ENCODE data around the gene IL1RL2.

The IL1RL2 gene

GRCh38 chr2:102145107-102145506 lies 41.7 kb upstream of the IL1RL2 start:
- Histone ChIP-seq H3K9me3 (ENCODE audit: control insufficient read depth, low read length) (peaks cover 27% of the 10 kb centered on the region), H3K4me1 (ENCODE audit: control insufficient read depth, insufficient read depth, low read length) (peaks cover 67% of the 10 kb centered on the region), H3K27me3 (replicated peaks; ENCODE audit: control insufficient read depth, insufficient read depth, low read length) (no peaks in the 10 kb centered on the region), H3K36me3 (ENCODE audit: control insufficient read depth, insufficient read depth, low read length, severe bottlenecking) (peaks cover 36% of the 10 kb centered on the region), H3K4me3 (ENCODE audit: low read length) (peak overlapping the region; percentile 97), H3K9ac (ENCODE audit: low read length) (peak overlapping the region; percentile 99)
- no peak for DNase-seq (ENCODE audit: low read depth)

GRCh38 chr2:102145934-102146333 lies 40.9 kb upstream of the IL1RL2 start:
- H3K27me3 ChIP-seq (replicated peaks; ENCODE audit: control insufficient read depth, insufficient read depth, low read length): no peaks in the 10 kb centered on the region
- H3K9ac ChIP-seq (ENCODE audit: low read length): no peak overlapping the region
- H3K4me3 ChIP-seq (ENCODE audit: low read length): peak overlapping the region; percentile 97
- H3K36me3 ChIP-seq (ENCODE audit: control insufficient read depth, insufficient read depth, low read length, severe bottlenecking): peaks cover 43% of the 10 kb centered on the region
- H3K4me1 ChIP-seq (ENCODE audit: control insufficient read depth, insufficient read depth, low read length): peaks cover 72% of the 10 kb centered on the region
- DNase-seq (ENCODE audit: low read depth): no peak
- H3K9me3 ChIP-seq (ENCODE audit: control insufficient read depth, low read length): peaks cover 27% of the 10 kb centered on the region

- Histone ChIP-seq H3K4me3 (ENCODE audit: low read length) (peak overlapping the region; percentile 97), H3K9ac (ENCODE audit: low read length) (peak overlapping the region; percentile 61), H3K36me3 (ENCODE audit: control insufficient read depth, insufficient read depth, low read length, severe bottlenecking) (peaks cover 53% of the 10 kb centered on the region), H3K27me3 (replicated peaks; ENCODE audit: control insufficient read depth, insufficient read depth, low read length) (no peaks in the 10 kb centered on the region), H3K4me1 (ENCODE audit: control insufficient read depth, insufficient read depth, low read length) (peaks cover 69% of the 10 kb centered on the region), H3K9me3 (ENCODE audit: control insufficient read depth, low read length) (peaks cover 27% of the 10 kb centered on the region)
- DNase-seq (ENCODE audit: low read depth): no peak
These were observed 38.9 kb upstream of the IL1RL2 start for GRCh38 chr2:102147935-102148334.

DNA sequence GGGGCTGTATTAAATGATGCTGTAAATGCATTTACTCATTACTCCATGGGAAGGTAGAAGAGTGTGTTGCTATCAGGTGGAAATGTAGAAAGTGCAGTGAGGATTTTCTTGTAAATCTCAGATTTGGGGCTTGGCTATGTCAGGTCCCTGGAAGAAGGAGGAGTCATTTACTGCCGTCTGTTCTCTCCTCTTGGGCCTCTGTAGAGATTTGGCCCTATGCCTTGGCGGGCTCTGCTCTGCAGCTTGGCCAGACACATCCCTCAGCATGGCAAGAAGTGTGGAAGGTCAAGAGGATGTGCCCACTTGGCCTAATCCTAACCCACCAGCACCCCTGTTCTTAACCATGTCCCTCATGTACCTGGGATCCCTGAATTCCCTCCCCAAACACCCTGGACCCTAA lies 37.6 kb upstream of the IL1RL2 start:
- peaks cover 74% of the 10 kb centered on the region for H3K4me1 ChIP-seq (ENCODE audit: control insufficient read depth, insufficient read depth, low read length)
- no peak for DNase-seq (ENCODE audit: low read depth)
- H3K9ac ChIP-seq (ENCODE audit: low read length): peak overlapping the region; percentile 61
- peaks cover 27% of the 10 kb centered on the region for H3K9me3 ChIP-seq (ENCODE audit: control insufficient read depth, low read length)
- no peaks in the 10 kb centered on the region for H3K27me3 ChIP-seq (replicated peaks; ENCODE audit: control insufficient read depth, insufficient read depth, low read length)
- peak overlapping the region; percentile 97 for H3K4me3 ChIP-seq (ENCODE audit: low read length)
- H3K36me3 ChIP-seq (ENCODE audit: control insufficient read depth, insufficient read depth, low read length, severe bottlenecking): peaks cover 66% of the 10 kb centered on the region

GRCh38 chr2:102149644-102150455 lies 37.0 kb upstream of the IL1RL2 start:
- Histone ChIP-seq H3K9ac (ENCODE audit: low read length) (peak overlapping the region; percentile 37), H3K27me3 (replicated peaks; ENCODE audit: control insufficient read depth, insufficient read depth, low read length) (no peaks in the 10 kb centered on the region), H3K4me1 (ENCODE audit: control insufficient read depth, insufficient read depth, low read length) (peaks cover 75% of the 10 kb centered on the region), H3K4me3 (ENCODE audit: low read length) (peak overlapping the region; percentile 97), H3K36me3 (ENCODE audit: control insufficient read depth, insufficient read depth, low read length, severe bottlenecking) (peaks cover 67% of the 10 kb centered on the region), H3K9me3 (ENCODE audit: control insufficient read depth, low read length) (peaks cover 27% of the 10 kb centered on the region)
- DNase-seq (ENCODE audit: low read depth): no peak

GRCh38 chr2:102154364-102154763 lies 32.5 kb upstream of the IL1RL2 start:
- peaks cover 81% of the 10 kb centered on the region for H3K4me1 ChIP-seq (ENCODE audit: control insufficient read depth, insufficient read depth, low read length)
- no peaks in the 10 kb centered on the region for H3K27me3 ChIP-seq (replicated peaks; ENCODE audit: control insufficient read depth, insufficient read depth, low read length)
- H3K36me3 ChIP-seq (ENCODE audit: control insufficient read depth, insufficient read depth, low read length, severe bottlenecking): peaks cover 79% of the 10 kb centered on the region
- H3K4me3 ChIP-seq (ENCODE audit: low read length): no peak overlapping the region
- H3K9me3 ChIP-seq (ENCODE audit: control insufficient read depth, low read length): no peaks in the 10 kb centered on the region
- no peak for DNase-seq (ENCODE audit: low read depth)
- H3K9ac ChIP-seq (ENCODE audit: low read length): peak overlapping the region; percentile 67

GRCh38 chr2:102154946-102155702 lies 31.7 kb upstream of the IL1RL2 start:
- H3K9me3 ChIP-seq (ENCODE audit: control insufficient read depth, low read length): no peaks in the 10 kb centered on the region
- H3K4me1 ChIP-seq (ENCODE audit: control insufficient read depth, insufficient read depth, low read length): peaks cover 78% of the 10 kb centered on the region
- no peak for DNase-seq (ENCODE audit: low read depth)
- peaks cover 87% of the 10 kb centered on the region for H3K36me3 ChIP-seq (ENCODE audit: control insufficient read depth, insufficient read depth, low read length, severe bottlenecking)
- peak overlapping the region; percentile 40 for H3K4me3 ChIP-seq (ENCODE audit: low read length)
- no peaks in the 10 kb centered on the region for H3K27me3 ChIP-seq (replicated peaks; ENCODE audit: control insufficient read depth, insufficient read depth, low read length)
- peak overlapping the region; percentile 67 for H3K9ac ChIP-seq (ENCODE audit: low read length)

GRCh38 chr2:102155703-102156515 lies 30.9 kb upstream of the IL1RL2 start:
- DNase-seq (ENCODE audit: low read depth): peak; percentile 84
- Histone ChIP-seq H3K4me1 (ENCODE audit: control insufficient read depth, insufficient read depth, low read length) (peaks cover 70% of the 10 kb centered on the region), H3K4me3 (ENCODE audit: low read length) (peak overlapping the region; percentile 40), H3K27me3 (replicated peaks; ENCODE audit: control insufficient read depth, insufficient read depth, low read length) (no peaks in the 10 kb centered on the region), H3K9me3 (ENCODE audit: control insufficient read depth, low read length) (no peaks in the 10 kb centered on the region), H3K36me3 (ENCODE audit: control insufficient read depth, insufficient read depth, low read length, severe bottlenecking) (peaks cover 89% of the 10 kb centered on the region), H3K9ac (ENCODE audit: low read length) (peak overlapping the region; percentile 67)

GRCh38 chr2:102158011-102158755 lies 28.6 kb upstream of the IL1RL2 start:
- Histone ChIP-seq H3K4me3 (ENCODE audit: low read length) (no peak overlapping the region), H3K36me3 (ENCODE audit: control insufficient read depth, insufficient read depth, low read length, severe bottlenecking) (peaks cover 93% of the 10 kb centered on the region), H3K4me1 (ENCODE audit: control insufficient read depth, insufficient read depth, low read length) (peaks cover 64% of the 10 kb centered on the region), H3K27me3 (replicated peaks; ENCODE audit: control insufficient read depth, insufficient read depth, low read length) (no peaks in the 10 kb centered on the region), H3K9ac (ENCODE audit: low read length) (peak overlapping the region; percentile 42), H3K9me3 (ENCODE audit: control insufficient read depth, low read length) (no peaks in the 10 kb centered on the region)
- no peak for DNase-seq (ENCODE audit: low read depth)

- peak overlapping the region; percentile 35 for H3K9ac ChIP-seq (ENCODE audit: low read length)
- no peaks in the 10 kb centered on the region for H3K9me3 ChIP-seq (ENCODE audit: control insufficient read depth, low read length)
- H3K4me1 ChIP-seq (ENCODE audit: control insufficient read depth, insufficient read depth, low read length): peaks cover 69% of the 10 kb centered on the region
- peaks cover 93% of the 10 kb centered on the region for H3K36me3 ChIP-seq (ENCODE audit: control insufficient read depth, insufficient read depth, low read length, severe bottlenecking)
- DNase-seq (ENCODE audit: low read depth): peak; percentile 62
- no peak overlapping the region for H3K4me3 ChIP-seq (ENCODE audit: low read length)
- H3K27me3 ChIP-seq (replicated peaks; ENCODE audit: control insufficient read depth, insufficient read depth, low read length): no peaks in the 10 kb centered on the region
These were observed 27.5 kb upstream of the IL1RL2 start for GRCh38 chr2:102159295-102159694.

Data from adipocyte (in vitro differentiated cells).